PC-9 (cell line): ENCODE data around the gene IRF4.

Source experiments
- CTCF ChIP-seq: fragments of 200-600 bp; sonication (generic); conservative IDR thresholded peaks from 2 replicates; pipeline ENCODE4 v1.6.1; 2017; ENCODE audit warnings: mixed run types, antibody characterized with exemption, mild to moderate bottlenecking, moderate library complexity
- EZH2 ChIP-seq: fragments of 200-600 bp; sonication (generic); IDR thresholded peaks from 2 replicates; pipeline ENCODE4 v1.8.0; 2017; ENCODE audit warnings: antibody characterized with exemption, low read depth

- TF ChIP-seq CTCF: no peak
- TF ChIP-seq EZH2: no peak
Observed at GRCh38 chr6:342832-343179, 48.7 kb upstream of the IRF4 start.
